OCI-LY1 (cell line): ENCODE results near the gene HAGH.

Experiments used
- CTCF ChIP-seq: fragments of 200-600 bp; sonication (generic), shearing (Covaris generic); IDR thresholded peaks from 2 replicates; pipeline ENCODE4 v1.5.1; 2017; ENCODE audit warnings: mild to moderate bottlenecking, antibody characterized with exemption, low read length, moderate library complexity, mixed read lengths
- EZH2 ChIP-seq: fragments of 200-600 bp; sonication (generic), shearing (Covaris generic); IDR thresholded peaks from 2 replicates; pipeline ENCODE4 v1.8.0; 2017; ENCODE audit warnings: borderline replicate concordance, mixed run types, mild to moderate bottlenecking, antibody characterized with exemption, low read length, moderate library complexity, mixed read lengths

GRCh38 chr16:1775006-1775845 is 51.4 kb downstream of the HAGH start:
- TF ChIP-seq CTCF (no peak), EZH2 (no peak)
